ENCODE results near the gene DGKB. TPM values are rescaled to one million over a fixed set of nuclear protein-coding genes. Genes with fewer than 3 reads are reported as not detected.
A peak's percentile ranks its signal among the peaks of the same experiment; 100 is the strongest.

DGKB gene
- total RNA-seq, 1 experiment from 2014 or later: 1.9 TPM

DNA sequence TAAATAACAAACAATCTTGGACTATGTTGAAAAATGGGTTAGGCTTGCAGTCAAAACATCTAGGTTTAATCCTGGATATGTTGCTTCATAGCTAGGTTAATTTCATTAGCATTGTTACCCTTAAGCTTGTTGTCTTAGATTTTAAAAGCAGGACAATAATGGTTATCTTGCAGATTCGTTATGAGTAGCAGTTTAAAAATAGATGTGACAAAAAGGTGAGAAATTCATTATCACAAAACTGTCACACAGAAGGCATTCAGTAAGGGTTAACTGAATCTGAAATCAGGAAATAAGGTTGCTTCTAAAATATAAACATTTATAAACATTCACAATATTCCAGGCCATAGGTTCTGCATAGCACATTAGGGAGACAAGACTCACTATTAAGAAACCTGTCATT, 483.9 kb downstream of the DGKB start (continued):
- TF ChIP-seq RELA (CRISPR knock-in tag; IDR thresholded peaks at IDR 0.05; ENCODE audit: borderline replicate concordance) (no peak), SOX15 (CRISPR knock-in tag; IDR thresholded peaks at IDR 0.05) (no peak), TEAD1 (CRISPR knock-in tag; IDR thresholded peaks at IDR 0.05) (no peak), NR1H2 (CRISPR knock-in tag; IDR thresholded peaks at IDR 0.05) (no peak), CREB1 (CRISPR knock-in tag; IDR thresholded peaks at IDR 0.05) (no peak), ESRRA (CRISPR knock-in tag; IDR thresholded peaks at IDR 0.05; ENCODE audit: borderline replicate concordance) (no peak)
- TF ChIP-seq, protein P1, sequence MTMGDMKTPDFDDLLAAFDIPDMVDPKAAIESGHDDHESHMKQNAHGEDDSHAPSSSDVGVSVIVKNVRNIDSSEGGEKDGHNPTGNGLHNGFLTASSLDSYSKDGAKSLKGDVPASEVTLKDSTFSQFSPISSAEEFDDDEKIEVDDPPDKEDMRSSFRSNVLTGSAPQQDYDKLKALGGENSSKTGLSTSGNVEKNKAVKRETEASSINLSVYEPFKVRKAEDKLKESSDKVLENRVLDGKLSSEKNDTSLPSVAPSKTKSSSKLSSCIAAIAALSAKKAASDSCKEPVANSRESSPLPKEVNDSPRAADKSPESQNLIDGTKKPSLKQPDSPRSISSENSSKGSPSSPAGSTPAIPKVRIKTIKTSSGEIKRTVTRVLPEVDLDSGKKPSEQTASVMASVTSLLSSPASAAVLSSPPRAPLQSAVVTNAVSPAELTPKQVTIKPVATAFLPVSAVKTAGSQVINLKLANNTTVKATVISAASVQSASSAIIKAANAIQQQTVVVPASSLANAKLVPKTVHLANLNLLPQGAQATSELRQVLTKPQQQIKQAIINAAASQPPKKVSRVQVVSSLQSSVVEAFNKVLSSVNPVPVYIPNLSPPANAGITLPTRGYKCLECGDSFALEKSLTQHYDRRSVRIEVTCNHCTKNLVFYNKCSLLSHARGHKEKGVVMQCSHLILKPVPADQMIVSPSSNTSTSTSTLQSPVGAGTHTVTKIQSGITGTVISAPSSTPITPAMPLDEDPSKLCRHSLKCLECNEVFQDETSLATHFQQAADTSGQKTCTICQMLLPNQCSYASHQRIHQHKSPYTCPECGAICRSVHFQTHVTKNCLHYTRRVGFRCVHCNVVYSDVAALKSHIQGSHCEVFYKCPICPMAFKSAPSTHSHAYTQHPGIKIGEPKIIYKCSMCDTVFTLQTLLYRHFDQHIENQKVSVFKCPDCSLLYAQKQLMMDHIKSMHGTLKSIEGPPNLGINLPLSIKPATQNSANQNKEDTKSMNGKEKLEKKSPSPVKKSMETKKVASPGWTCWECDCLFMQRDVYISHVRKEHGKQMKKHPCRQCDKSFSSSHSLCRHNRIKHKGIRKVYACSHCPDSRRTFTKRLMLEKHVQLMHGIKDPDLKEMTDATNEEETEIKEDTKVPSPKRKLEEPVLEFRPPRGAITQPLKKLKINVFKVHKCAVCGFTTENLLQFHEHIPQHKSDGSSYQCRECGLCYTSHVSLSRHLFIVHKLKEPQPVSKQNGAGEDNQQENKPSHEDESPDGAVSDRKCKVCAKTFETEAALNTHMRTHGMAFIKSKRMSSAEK (CRISPR knock-in tag; IDR thresholded peaks at IDR 0.05; ENCODE audit: borderline replicate concordance): no peak

DNA sequence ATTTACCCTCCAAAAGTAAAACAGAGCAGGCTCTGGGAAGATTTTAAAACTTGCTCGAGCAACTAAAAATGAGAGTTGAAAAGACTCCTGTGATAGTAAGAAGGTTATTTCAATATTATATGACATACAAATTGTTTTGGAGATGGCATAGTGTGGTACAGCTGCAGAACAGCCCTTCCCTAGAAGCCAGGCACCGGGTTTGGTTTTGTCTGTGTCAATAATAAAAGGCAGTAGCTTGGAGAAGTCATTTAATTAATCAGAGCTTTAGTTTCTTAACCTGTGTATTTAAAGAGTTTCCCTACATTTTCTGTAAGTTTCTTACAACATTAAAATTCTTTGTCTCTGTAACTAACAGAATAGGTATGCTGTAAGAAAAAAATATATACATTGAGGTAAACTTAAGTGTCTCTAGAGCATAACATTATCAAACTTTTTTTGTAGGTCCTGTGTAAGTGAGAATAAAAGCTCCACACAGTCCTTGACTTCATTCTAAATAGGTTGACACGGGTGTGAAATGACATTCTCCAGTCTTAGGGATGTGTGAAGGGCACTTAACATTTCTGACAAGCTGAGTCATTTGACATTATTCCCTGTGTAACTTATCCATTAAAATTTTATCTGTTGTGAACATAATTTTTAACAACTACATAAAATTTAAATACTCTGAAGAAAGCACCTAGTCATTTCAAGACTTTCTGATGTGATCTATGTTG, 488.1 kb downstream of the DGKB start:
- POLR2A ChIA-PET: no interaction called here
- CTCF ChIA-PET: no interaction called here
- peaks cover 4% of the 10 kb centered on the region; the same call in 1 of the 2 replicates for H3K4me1 Mint-ChIP-seq
- TF ChIP-seq, protein P2, sequence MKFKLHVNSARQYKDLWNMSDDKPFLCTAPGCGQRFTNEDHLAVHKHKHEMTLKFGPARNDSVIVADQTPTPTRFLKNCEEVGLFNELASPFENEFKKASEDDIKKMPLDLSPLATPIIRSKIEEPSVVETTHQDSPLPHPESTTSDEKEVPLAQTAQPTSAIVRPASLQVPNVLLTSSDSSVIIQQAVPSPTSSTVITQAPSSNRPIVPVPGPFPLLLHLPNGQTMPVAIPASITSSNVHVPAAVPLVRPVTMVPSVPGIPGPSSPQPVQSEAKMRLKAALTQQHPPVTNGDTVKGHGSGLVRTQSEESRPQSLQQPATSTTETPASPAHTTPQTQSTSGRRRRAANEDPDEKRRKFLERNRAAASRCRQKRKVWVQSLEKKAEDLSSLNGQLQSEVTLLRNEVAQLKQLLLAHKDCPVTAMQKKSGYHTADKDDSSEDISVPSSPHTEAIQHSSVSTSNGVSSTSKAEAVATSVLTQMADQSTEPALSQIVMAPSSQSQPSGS (CRISPR knock-in tag; IDR thresholded peaks at IDR 0.05; ENCODE audit: borderline replicate concordance, low read depth): no peak
- TF ChIP-seq, protein P3, sequence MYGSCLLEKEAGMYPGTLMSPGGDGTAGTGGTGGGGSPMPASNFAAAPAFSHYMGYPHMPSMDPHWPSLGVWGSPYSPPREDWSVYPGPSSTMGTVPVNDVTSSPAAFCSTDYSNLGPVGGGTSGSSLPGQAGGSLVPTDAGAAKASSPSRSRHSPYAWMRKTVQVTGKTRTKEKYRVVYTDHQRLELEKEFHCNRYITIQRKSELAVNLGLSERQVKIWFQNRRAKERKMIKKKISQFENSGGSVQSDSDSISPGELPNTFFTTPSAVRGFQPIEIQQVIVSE (CRISPR knock-in tag; IDR thresholded peaks at IDR 0.05; ENCODE audit: borderline replicate concordance): 0 out of 2 replicates have a peak, but pooled peaks have one; percentile 29
- no peaks in the 10 kb centered on the region for H3K36me3 Mint-ChIP-seq
- ATAC-seq (no peak), DNase-seq (ENCODE audit: low spot score) (no peak)
- H3K4me3 Mint-ChIP-seq: no peak overlapping the region
- peaks cover 7% of the 10 kb centered on the region; the same call in 1 of the 2 replicates for H3K9me3 Mint-ChIP-seq
- no peak overlapping the region for H3K27ac Mint-ChIP-seq
- H3K27me3 Mint-ChIP-seq (ENCODE audit: low read depth): no peaks in the 10 kb centered on the region

DNA sequence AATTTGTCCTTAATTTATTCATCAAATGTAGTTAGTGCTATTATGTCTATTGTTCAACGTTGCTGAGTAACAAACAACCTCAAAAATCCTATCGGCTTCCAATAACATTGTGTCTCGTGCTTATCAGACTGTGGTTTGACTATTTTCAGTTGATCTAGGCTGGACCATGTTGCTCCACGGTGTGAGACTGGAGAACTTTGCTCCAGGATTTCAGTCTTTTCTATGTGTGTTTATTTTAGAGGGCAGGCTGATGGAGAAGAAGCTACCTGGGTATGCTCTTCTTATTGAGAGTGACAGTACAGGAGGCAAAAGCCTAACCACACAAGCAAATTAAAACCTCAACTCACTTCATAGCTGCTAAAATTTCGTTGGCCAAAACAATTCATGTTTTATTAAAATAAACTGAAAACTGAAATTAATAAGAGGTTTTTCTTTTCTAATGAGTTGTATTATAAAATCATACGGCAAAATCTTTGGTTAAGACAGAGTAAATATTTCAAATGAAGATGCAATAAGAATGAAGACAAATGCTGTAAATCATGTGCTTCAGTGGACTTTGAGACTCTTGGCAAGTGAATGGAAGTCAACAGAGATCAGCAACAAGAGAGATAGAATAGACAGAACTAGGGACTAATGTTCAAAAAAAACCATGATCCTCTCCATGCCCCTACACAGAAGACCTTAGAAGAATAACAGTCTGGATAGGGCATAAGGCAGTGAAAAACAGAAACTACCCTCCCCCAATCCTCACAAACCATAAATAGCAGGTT, 495.1 kb downstream of the DGKB start:
- ChIA-PET POLR2A (no interaction called here), CTCF (no interaction called here)
- ATAC-seq: no peak
- Mint-ChIP-seq H3K4me1 (peaks cover 6% of the 10 kb centered on the region), H3K4me3 (no peak overlapping the region), H3K36me3 (no peaks in the 10 kb centered on the region), H3K27ac (no peak overlapping the region), H3K27me3 (ENCODE audit: low read depth) (no peaks in the 10 kb centered on the region), H3K9me3 (no peaks in the 10 kb centered on the region)
- DNase-seq (ENCODE audit: low spot score): no peak
- TF ChIP-seq ZNF232 (CRISPR knock-in tag; IDR thresholded peaks at IDR 0.05) (no peak), TEAD4 (CRISPR knock-in tag; IDR thresholded peaks at IDR 0.05) (no peak)

DNA sequence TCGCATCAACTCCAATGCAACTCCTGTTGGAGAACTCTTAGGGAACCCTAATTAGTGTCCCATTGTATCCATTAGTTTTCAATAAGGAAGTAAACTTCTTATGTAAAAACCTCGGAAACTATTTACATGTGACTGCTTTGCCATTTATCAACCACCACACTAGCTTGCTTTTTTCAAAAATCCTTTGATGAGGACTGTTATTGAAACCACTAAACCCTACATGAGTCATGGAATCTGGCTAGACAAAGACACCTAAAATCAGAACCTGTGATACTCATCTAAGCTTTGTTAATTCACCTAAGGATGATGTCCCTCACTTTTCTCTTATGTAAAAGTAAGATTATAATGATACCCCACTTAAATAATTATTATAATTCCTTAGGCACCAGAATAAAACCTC, 499.0 kb downstream of the DGKB start:
- ChIA-PET POLR2A (no interaction called here), CTCF (no interaction called here)
- Mint-ChIP-seq H3K27me3 (ENCODE audit: low read depth) (no peaks in the 10 kb centered on the region), H3K27ac (no peak overlapping the region), H3K36me3 (no peaks in the 10 kb centered on the region), H3K4me3 (no peak overlapping the region), H3K9me3 (no peaks in the 10 kb centered on the region), H3K4me1 (peaks cover 6% of the 10 kb centered on the region)
- TF ChIP-seq FOXJ3 (CRISPR knock-in tag; IDR thresholded peaks at IDR 0.05; ENCODE audit: borderline replicate concordance) (no peak), FOXP1 (CRISPR knock-in tag; IDR thresholded peaks at IDR 0.05; ENCODE audit: borderline replicate concordance) (no peak), EMX1 (CRISPR knock-in tag; IDR thresholded peaks at IDR 0.05) (no peak), ZNF396 (CRISPR knock-in tag; IDR thresholded peaks at IDR 0.05; ENCODE audit: borderline replicate concordance) (no peak), NFATC4 (CRISPR knock-in tag; IDR thresholded peaks at IDR 0.05) (no peak)
- TF ChIP-seq, protein P4, sequence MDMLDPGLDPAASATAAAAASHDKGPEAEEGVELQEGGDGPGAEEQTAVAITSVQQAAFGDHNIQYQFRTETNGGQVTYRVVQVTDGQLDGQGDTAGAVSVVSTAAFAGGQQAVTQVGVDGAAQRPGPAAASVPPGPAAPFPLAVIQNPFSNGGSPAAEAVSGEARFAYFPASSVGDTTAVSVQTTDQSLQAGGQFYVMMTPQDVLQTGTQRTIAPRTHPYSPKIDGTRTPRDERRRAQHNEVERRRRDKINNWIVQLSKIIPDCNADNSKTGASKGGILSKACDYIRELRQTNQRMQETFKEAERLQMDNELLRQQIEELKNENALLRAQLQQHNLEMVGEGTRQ (CRISPR knock-in tag; IDR thresholded peaks at IDR 0.05): no peak
- TF ChIP-seq, protein P5, sequence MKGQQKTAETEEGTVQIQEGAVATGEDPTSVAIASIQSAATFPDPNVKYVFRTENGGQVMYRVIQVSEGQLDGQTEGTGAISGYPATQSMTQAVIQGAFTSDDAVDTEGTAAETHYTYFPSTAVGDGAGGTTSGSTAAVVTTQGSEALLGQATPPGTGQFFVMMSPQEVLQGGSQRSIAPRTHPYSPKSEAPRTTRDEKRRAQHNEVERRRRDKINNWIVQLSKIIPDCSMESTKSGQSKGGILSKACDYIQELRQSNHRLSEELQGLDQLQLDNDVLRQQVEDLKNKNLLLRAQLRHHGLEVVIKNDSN (CRISPR knock-in tag; IDR thresholded peaks at IDR 0.05): no peak
- DNase-seq (ENCODE audit: low spot score) (no peak), ATAC-seq (no peak)
